Loucy (cell line): ENCODE data around the gene KANSL1L.

Experiments
- H2AFZ ChIP-seq: fragments of 200-600 bp; sonication (generic); 2 replicates; pipeline ENCODE4 v1.6.0; 2016; ENCODE audit warnings: antibody characterized with exemption, mild to moderate bottlenecking, low read length, moderate library complexity
- H3F3A ChIP-seq: fragments of 200-600 bp; 2 replicates; pipeline ENCODE4 v1.6.0; 2016; ENCODE audit warnings: antibody characterized with exemption, low read depth, mild to moderate bottlenecking
- H3K27me3 ChIP-seq: fragments of 200-600 bp; sonication (generic); 2 replicates; pipeline ENCODE4 v1.6.1; 2014; ENCODE audit warnings: low read length, mild to moderate bottlenecking; ENCODE audit not compliant: insufficient read depth, poor library complexity, severe bottlenecking
- H3K36me3 ChIP-seq: fragments of 200-600 bp; sonication (generic); 2 replicates; pipeline ENCODE4 v1.6.1; 2016; ENCODE audit warnings: low read length; ENCODE audit not compliant: insufficient read depth
- H3K4me1 ChIP-seq: fragments of 200-600 bp; sonication (generic); 2 replicates; pipeline ENCODE4 v1.5.1; 2014; ENCODE audit warnings: low read length, mild to moderate bottlenecking; ENCODE audit not compliant: insufficient read depth, poor library complexity, severe bottlenecking
- H3K4me2 ChIP-seq: fragments of 200-600 bp; sonication (generic); 2 replicates; pipeline ENCODE4 v1.6.0; 2014; ENCODE audit warnings: antibody characterized with exemption, low read length, low read depth, mild to moderate bottlenecking; ENCODE audit not compliant: poor library complexity, severe bottlenecking
- H3K4me3 ChIP-seq: fragments of 200-600 bp; sonication (generic); 2 replicates; pipeline ENCODE4 v1.5.1; 2014; ENCODE audit warnings: low read length, mild to moderate bottlenecking, mixed read lengths; ENCODE audit not compliant: poor library complexity, severe bottlenecking
- H3K79me2 ChIP-seq: fragments of 200-600 bp; sonication (generic); 2 replicates; pipeline ENCODE4 v1.6.1; 2014; ENCODE audit warnings: low read length; ENCODE audit not compliant: insufficient read depth
- H3K9ac ChIP-seq: fragments of 200-600 bp; sonication (generic); 2 replicates; pipeline ENCODE4 v1.6.0; 2014; ENCODE audit warnings: mild to moderate bottlenecking, low read depth, low read length, moderate library complexity; ENCODE audit not compliant: poor library complexity, severe bottlenecking
- H3K9me2 ChIP-seq: fragments of 200-600 bp; sonication (generic); replicated peaks from 2 replicates; pipeline ENCODE4 v1.6.1; 2016; ENCODE audit warnings: low read depth, low read length, mixed read lengths
- H3K9me3 ChIP-seq: fragments of 200-600 bp; sonication (generic); 2 replicates; pipeline ENCODE4 v1.6.1; 2014; ENCODE audit warnings: mild to moderate bottlenecking, antibody characterized with exemption, low read length, low read depth; ENCODE audit not compliant: insufficient read depth
- H4K20me1 ChIP-seq: fragments of 200-600 bp; sonication (generic); 2 replicates; pipeline ENCODE4 v1.6.0; 2014; ENCODE audit warnings: antibody characterized with exemption, low read length, mild to moderate bottlenecking; ENCODE audit not compliant: insufficient read depth, poor library complexity, severe bottlenecking
- CTCF ChIP-seq: fragments of 200-600 bp; sonication (generic); conservative IDR thresholded peaks from 2 replicates; pipeline ENCODE4 v1.5.1; 2014; ENCODE audit warnings: mild to moderate bottlenecking, antibody characterized with exemption, low read length
- EZH2phosphoT487 ChIP-seq: fragments of 200-600 bp; IDR thresholded peaks from 2 replicates; pipeline ENCODE4 v1.6.1; 2018; ENCODE audit warnings: antibody characterized with exemption, mild to moderate bottlenecking, moderate library complexity, borderline replicate concordance

The KANSL1L gene

DNA sequence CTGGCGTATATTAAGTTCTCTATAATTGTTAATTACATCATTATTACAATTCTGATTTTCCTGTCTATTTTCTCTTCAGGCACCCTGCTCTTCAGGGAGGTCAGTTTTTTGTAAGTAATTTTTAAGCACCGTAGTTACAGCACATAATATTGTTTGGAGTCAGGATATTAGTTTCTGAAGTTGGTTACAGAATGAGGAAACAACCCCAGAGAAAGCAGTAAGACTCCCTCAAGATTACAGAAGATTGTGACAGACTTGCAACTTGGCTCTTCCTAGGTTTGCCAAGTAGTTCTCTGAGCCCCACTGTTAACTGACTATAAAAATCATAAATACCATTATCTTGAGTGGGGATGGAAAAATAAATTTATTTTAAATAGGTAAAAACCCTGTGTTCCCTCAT lies 167.8 kb downstream of the KANSL1L start:
- Histone ChIP-seq H3K4me3 (peak overlapping the region; percentile 87), H3K79me2 (peaks cover 59% of the 10 kb centered on the region), H3F3A (no peaks in the 10 kb centered on the region), H3K9me3 (no peaks in the 10 kb centered on the region), H3K4me1 (peaks cover 47% of the 10 kb centered on the region), H3K27me3 (no peaks in the 10 kb centered on the region), H2AFZ (no peak overlapping the region), H4K20me1 (peaks cover 54% of the 10 kb centered on the region), H3K9me2 (no peaks in the 10 kb centered on the region), H3K36me3 (0 out of 2 replicates have a peak, but pooled peaks cover 4% of the 10 kb centered on the region), H3K4me2 (peak overlapping the region; percentile 82), H3K9ac (peak overlapping the region; percentile 83)
- no peak for TF ChIP-seq EZH2phosphoT487
- TF ChIP-seq CTCF, result no peak

DNA sequence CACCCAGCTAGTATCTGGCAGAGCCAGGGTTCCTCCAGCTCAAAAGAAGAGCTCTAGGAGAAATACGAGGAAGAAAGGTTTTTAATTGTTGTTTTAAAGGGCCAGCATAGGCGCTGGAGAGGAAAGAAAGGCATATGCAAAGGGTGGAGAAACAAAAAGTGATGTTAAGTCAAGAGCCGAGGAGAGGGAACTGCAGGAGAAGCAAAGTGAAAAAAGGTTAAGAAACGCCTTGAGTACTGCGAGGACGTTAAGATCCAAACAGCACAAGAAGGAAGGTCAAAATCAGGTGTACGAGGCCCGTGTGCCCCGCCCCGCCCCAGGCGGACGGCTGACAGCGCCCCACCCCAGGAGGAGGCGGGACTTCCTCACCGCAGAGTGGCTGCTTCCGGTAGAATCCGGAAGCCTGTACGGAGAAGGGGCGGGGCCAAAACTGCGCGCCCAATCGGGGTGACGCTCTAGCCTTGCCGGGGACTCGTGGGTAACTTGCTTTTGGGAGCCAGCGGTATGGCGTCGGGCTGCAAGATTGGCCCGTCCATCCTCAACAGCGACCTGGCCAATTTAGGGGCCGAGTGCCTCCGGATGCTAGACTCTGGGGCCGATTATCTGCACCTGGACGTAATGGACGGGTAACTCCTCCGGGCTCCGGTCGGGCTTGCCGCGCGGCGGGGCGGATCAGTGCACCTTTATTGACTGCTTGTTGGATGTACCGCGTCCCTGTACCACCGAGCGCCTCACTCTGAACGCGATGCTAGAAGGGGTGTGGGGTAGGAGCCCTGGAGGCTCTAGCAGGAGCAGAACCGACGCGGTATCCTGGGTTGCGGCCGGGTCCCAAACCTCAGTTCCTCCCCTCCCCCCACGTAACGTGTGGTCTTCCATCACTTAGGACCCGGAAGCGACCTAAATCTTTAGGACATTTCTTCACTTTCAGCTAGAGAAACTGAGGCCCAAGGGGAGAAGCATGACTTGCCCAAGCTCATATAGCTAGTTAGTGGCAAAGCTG lies 168.8 kb downstream of the KANSL1L start, which contains the start of gene RPE:
Gene RPE (plus strand): TSS at position 481 of the 1,000 bp plus-strand sequence. CDS start 24 bp downstream, at position 505.
- H3K4me1 ChIP-seq, result peaks cover 42% of the 10 kb centered on the region
- no peaks in the 10 kb centered on the region for H3K9me3 ChIP-seq
- no peaks in the 10 kb centered on the region for H3K9me2 ChIP-seq
- no peaks in the 10 kb centered on the region for H3K36me3 ChIP-seq
- TF ChIP-seq CTCF (no peak), EZH2phosphoT487 (no peak)
- peaks cover 50% of the 10 kb centered on the region for H3K79me2 ChIP-seq
- peak within 1 kb of the TSS; percentile 83 for H3K9ac ChIP-seq
- H3K4me2 ChIP-seq, result peak within 1 kb of the TSS; percentile 91
- H3K27me3 ChIP-seq, result no peaks in the 10 kb centered on the region
- peak within 1 kb of the TSS; percentile 87 for H3K4me3 ChIP-seq
- peak within 1 kb of the TSS; percentile 95 for H2AFZ ChIP-seq
- peaks cover 47% of the 10 kb centered on the region for H4K20me1 ChIP-seq
- H3F3A ChIP-seq, result no peaks in the 10 kb centered on the region

GRCh38 chr2:210000464-210001324 lies 170.5 kb downstream of the KANSL1L start:
- Histone ChIP-seq H3K4me3 (no peak overlapping the region), H3K4me1 (peaks cover 25% of the 10 kb centered on the region), H3K9me2 (no peaks in the 10 kb centered on the region), H3K79me2 (peaks cover 32% of the 10 kb centered on the region), H3K9ac (no peak overlapping the region), H3K9me3 (no peaks in the 10 kb centered on the region), H4K20me1 (peaks cover 30% of the 10 kb centered on the region), H2AFZ (no peak overlapping the region), H3F3A (no peaks in the 10 kb centered on the region), H3K27me3 (no peaks in the 10 kb centered on the region), H3K4me2 (no peak overlapping the region), H3K36me3 (no peaks in the 10 kb centered on the region)
- no peak for TF ChIP-seq EZH2phosphoT487
- no peak for TF ChIP-seq CTCF
